Measurements from ENCODE around the gene NT5C3B.
"Not testable (repeated sequence)": the region's sequence is repeated elsewhere in the genome, so short reads cannot be mapped to it uniquely, and the experiment has no call there.

NT5C3B gene
- total RNA-seq: 11.5 to 24.2 (median 13.4) reads per million in 3 donors

DNA sequence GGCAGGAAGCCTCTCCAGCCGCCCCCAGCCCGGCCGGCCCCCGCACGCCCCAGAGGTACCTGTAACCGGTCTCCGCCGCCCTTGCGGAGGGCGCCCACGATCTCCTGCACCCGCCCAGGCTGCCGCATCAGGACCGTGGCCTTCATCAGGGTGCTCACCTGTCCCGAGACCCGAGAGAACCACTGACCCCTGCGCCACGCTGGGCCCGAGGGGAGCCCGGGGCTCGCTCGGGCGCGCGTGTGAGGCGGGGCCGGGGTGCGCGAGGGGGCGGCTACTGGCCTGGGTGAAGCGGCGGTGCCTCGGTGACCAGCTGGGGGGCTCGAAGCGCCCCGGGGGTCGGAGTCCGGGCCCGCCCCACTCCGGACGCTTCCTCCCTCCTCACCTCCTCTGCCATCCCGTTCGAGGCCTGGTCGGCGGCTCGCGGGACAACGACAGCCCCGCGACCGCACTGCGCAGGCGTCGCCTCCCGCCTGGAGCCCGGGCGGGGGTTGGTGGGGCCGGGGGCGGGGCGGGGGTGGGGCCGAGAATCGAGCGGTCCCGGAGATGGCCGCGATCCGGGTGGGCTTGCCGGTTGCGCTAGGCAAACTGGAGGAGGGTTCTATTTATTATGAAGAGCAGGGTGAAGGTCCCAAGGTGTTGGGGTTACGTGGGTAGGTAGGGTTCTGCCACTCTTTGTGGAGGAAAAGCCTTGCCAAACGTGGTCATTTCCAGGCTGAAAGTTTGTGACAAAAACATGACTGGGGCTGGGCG lies at the start of gene NT5C3B:
TSS of gene NT5C3B (minus strand) at position 433 of the 750 bp plus-strand sequence. CDS start at position 394, 39 bp downstream.
- Histone ChIP-seq H3K4me1 (ENCODE audit: control insufficient read depth, insufficient read depth, low read length, poor library complexity, severe bottlenecking) (peaks cover 11% of the 10 kb centered on the region), H3K4me3 (ENCODE audit: insufficient read depth, low read depth, low read length, poor library complexity, severe bottlenecking) (peak within 1 kb of the TSS; percentile 79), H3K27ac (ENCODE audit: insufficient read depth, low read length, poor library complexity, severe bottlenecking) (peak within 1 kb of the TSS; percentile 52), H3K9me3 (ENCODE audit: control insufficient read depth, low read length) (no peaks in the 10 kb centered on the region), H3K36me3 (ENCODE audit: control insufficient read depth, insufficient read depth, low read length) (no peaks in the 10 kb centered on the region), H3K27me3 (replicated peaks; ENCODE audit: control insufficient read depth, insufficient read depth, low read length, poor library complexity, severe bottlenecking) (no peaks in the 10 kb centered on the region)
- DNase-seq: peak in 2 of 3 donors; percentile 15 to 33

DNA sequence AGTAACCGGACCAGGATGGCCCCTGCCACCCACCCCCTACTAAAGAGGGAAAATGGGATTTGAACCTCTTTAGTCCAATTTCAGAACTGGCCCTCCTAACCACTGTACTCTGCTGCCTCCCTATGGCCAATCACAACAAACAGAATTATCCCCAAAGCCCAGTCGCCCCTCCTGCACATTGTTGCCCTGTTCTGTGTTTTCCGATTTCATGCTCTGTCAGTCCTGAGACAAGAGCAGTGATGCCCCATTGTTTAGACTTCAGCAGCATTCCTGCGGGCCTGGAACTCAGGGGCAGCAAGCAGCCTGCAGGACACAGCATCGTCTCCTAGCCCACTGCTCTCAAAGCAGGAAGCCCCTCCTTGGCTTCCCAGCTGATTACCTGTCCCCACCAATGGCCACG lies 49.7 kb upstream of the NT5C3B start:
- no peak overlapping the region for H3K27ac ChIP-seq (ENCODE audit: insufficient read depth, low read length, poor library complexity, severe bottlenecking)
- H3K9me3 ChIP-seq (ENCODE audit: control insufficient read depth, low read length): no peaks in the 10 kb centered on the region
- H3K27me3 ChIP-seq (replicated peaks; ENCODE audit: control insufficient read depth, insufficient read depth, low read length, poor library complexity, severe bottlenecking): no peaks in the 10 kb centered on the region
- H3K4me1 ChIP-seq (ENCODE audit: control insufficient read depth, insufficient read depth, low read length, poor library complexity, severe bottlenecking): no peaks in the 10 kb centered on the region
- H3K36me3 ChIP-seq (ENCODE audit: control insufficient read depth, insufficient read depth, low read length): peaks cover 68% of the 10 kb centered on the region
- no peak for DNase-seq
- H3K4me3 ChIP-seq (ENCODE audit: insufficient read depth, low read depth, low read length, poor library complexity, severe bottlenecking): no peak overlapping the region

DNA sequence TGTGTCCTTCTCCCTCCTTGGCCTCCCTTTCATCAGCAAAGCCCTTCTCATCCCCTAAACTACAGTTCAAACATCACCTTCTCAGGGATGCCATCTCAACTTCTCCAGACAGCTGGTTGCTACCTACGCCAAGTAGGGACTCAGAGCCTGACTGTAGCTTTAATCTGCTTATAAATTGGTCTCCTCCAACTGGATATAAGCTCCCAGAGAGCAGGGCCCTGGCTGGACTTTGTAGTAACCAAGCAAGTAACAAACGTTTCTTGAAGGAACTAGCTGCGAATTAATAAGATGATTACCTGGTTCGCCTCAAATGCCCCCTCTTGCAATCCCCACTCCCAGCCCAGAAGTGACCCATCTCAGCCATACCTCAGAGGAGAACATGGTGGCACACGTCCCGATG lies 46.7 kb upstream of the NT5C3B start:
- Histone ChIP-seq H3K36me3 (ENCODE audit: control insufficient read depth, insufficient read depth, low read length) (peaks cover 80% of the 10 kb centered on the region), H3K27ac (ENCODE audit: insufficient read depth, low read length, poor library complexity, severe bottlenecking) (no peak overlapping the region), H3K4me3 (ENCODE audit: insufficient read depth, low read depth, low read length, poor library complexity, severe bottlenecking) (no peak overlapping the region), H3K9me3 (ENCODE audit: control insufficient read depth, low read length) (no peaks in the 10 kb centered on the region), H3K27me3 (replicated peaks; ENCODE audit: control insufficient read depth, insufficient read depth, low read length, poor library complexity, severe bottlenecking) (no peaks in the 10 kb centered on the region), H3K4me1 (ENCODE audit: control insufficient read depth, insufficient read depth, low read length, poor library complexity, severe bottlenecking) (no peaks in the 10 kb centered on the region)
- no peak for DNase-seq

DNA sequence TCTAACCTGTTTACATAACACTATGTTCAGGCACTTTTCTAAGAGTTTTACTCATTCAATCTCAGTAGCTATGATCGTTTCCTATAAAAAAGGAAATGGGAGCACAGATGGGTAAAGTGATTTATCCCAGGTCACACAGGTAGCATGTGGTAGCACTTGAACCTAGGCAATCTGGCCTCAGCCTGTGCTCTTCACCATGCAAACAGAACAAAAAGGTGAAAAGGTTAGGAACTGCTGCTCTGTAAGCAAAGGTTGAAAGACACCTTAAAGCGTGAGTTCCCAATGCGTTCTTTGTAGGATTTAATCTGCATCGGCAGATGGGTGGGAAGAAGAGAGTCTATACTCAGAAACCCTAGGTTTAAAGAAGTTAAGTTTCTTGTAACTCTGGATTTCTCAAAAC lies 44.1 kb upstream of the NT5C3B start:
- no peaks in the 10 kb centered on the region for H3K27me3 ChIP-seq (replicated peaks; ENCODE audit: control insufficient read depth, insufficient read depth, low read length, poor library complexity, severe bottlenecking)
- no peak for DNase-seq
- H3K4me1 ChIP-seq (ENCODE audit: control insufficient read depth, insufficient read depth, low read length, poor library complexity, severe bottlenecking): no peaks in the 10 kb centered on the region
- H3K9me3 ChIP-seq (ENCODE audit: control insufficient read depth, low read length): no peaks in the 10 kb centered on the region
- no peak overlapping the region for H3K27ac ChIP-seq (ENCODE audit: insufficient read depth, low read length, poor library complexity, severe bottlenecking)
- H3K4me3 ChIP-seq (ENCODE audit: insufficient read depth, low read depth, low read length, poor library complexity, severe bottlenecking): no peak overlapping the region
- peaks cover 64% of the 10 kb centered on the region for H3K36me3 ChIP-seq (ENCODE audit: control insufficient read depth, insufficient read depth, low read length)

DNA sequence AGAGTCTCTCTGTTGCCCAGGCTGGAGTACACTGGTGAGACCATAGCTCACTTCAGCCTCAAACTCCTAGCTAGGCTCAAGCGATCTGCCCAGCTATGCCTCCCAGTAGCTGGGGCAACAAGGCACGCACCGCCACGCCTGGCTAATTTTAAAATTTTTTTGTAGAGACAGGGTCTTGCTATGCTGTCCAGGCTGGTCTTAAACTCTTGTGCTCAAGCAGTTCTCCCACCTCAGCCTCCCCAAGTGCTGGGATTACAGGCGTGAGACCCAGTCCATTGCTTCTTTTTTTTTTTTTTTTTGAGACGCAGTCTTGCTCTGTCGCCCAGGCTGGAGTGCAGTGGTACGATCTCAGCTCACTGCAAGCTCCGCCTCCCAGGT lies 38.2 kb upstream of the NT5C3B start:
- H3K36me3 ChIP-seq (ENCODE audit: control insufficient read depth, insufficient read depth, low read length): peaks cover 58% of the 10 kb centered on the region
- not testable (repeated sequence) for H3K9me3 ChIP-seq (ENCODE audit: control insufficient read depth, low read length); H3K4me1 ChIP-seq (ENCODE audit: control insufficient read depth, insufficient read depth, low read length, poor library complexity, severe bottlenecking); H3K27me3 ChIP-seq (replicated peaks; ENCODE audit: control insufficient read depth, insufficient read depth, low read length, poor library complexity, severe bottlenecking); H3K27ac ChIP-seq (ENCODE audit: insufficient read depth, low read length, poor library complexity, severe bottlenecking); DNase-seq; H3K4me3 ChIP-seq (ENCODE audit: insufficient read depth, low read depth, low read length, poor library complexity, severe bottlenecking)

DNA sequence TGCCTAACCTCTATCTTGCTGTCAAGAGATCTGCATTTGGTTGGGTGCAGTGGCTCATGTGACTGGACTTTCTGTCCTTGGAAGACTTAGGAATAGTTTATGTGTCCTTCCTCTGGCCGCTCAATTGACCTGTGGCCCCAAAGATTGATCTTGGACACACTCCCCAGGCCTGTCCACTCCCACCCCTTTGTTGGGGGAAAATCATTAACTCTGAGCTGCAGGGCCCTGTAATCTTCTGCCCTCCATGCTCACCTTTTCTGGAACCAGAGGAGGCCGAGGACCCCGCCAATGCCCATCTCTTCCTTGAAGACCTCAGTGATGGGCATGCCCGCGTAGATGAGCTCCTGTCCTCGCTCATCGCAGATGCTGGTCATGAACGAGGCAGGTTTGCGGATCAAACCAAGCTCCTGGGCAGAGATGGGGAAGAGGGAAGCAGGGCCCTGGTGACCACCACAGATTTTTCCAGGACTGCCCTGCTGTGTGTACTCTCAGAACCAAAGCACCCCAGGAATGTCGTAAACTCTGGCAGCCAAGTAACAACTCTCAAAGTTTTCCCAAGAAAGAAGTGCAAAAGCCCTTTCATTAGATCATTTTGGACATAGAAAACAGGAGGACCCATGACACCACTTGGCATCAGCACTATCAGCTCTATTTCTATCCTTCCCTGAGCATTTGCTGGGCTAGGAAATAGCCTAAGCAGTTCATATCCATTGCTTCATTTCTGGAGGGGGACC lies 37.7 kb upstream of the NT5C3B start:
- H3K27me3 ChIP-seq (replicated peaks; ENCODE audit: control insufficient read depth, insufficient read depth, low read length, poor library complexity, severe bottlenecking): no peaks in the 10 kb centered on the region
- no peaks in the 10 kb centered on the region for H3K9me3 ChIP-seq (ENCODE audit: control insufficient read depth, low read length)
- H3K4me3 ChIP-seq (ENCODE audit: insufficient read depth, low read depth, low read length, poor library complexity, severe bottlenecking): no peak overlapping the region
- H3K4me1 ChIP-seq (ENCODE audit: control insufficient read depth, insufficient read depth, low read length, poor library complexity, severe bottlenecking): no peaks in the 10 kb centered on the region
- H3K27ac ChIP-seq (ENCODE audit: insufficient read depth, low read length, poor library complexity, severe bottlenecking): no peak overlapping the region
- H3K36me3 ChIP-seq (ENCODE audit: control insufficient read depth, insufficient read depth, low read length): peaks cover 53% of the 10 kb centered on the region
- DNase-seq: no peak

DNA sequence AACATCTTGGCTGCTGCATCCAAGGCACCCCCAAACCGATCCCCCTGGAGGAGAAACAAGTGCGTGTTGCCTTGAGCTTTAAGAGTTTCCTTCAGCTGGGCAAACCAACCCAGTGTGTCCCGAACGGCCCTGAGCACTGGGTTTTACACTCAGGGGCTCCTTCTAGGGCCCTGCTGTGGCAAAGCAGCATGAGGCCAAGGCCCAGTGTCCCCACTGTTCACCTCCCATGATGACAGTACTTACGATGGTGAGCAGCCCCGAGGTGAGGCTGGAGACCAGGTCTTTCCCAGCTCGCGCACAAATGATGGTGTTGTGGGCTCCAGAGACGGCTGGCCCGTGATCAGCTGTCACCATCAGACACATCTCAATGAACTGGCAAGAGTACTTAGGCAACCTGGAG lies 35.8 kb upstream of the NT5C3B start:
- H3K9me3 ChIP-seq (ENCODE audit: control insufficient read depth, low read length): no peaks in the 10 kb centered on the region
- H3K27me3 ChIP-seq (replicated peaks; ENCODE audit: control insufficient read depth, insufficient read depth, low read length, poor library complexity, severe bottlenecking): no peaks in the 10 kb centered on the region
- no peak overlapping the region for H3K4me3 ChIP-seq (ENCODE audit: insufficient read depth, low read depth, low read length, poor library complexity, severe bottlenecking)
- DNase-seq: no peak
- no peaks in the 10 kb centered on the region for H3K4me1 ChIP-seq (ENCODE audit: control insufficient read depth, insufficient read depth, low read length, poor library complexity, severe bottlenecking)
- H3K36me3 ChIP-seq (ENCODE audit: control insufficient read depth, insufficient read depth, low read length): peaks cover 43% of the 10 kb centered on the region
- no peak overlapping the region for H3K27ac ChIP-seq (ENCODE audit: insufficient read depth, low read length, poor library complexity, severe bottlenecking)

DNA sequence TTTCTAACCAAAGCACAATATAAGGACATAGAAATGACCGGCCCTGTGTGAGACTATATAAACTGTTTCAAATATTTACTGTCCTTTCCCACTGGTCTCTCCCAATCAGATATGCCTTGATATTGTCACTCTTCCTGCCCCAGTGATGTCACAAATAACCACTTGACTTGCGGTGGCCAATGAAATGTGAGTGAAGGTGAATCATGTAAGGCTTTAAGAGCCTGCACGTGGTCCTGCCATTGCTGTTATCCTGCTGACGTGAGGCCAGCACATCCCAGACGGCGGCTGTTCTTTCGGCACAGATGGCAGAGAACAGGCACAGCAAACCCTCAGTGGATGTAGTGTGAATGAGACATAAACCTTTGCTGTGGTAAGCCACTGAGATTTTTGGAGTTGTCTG lies 34.6 kb upstream of the NT5C3B start:
- peaks cover 41% of the 10 kb centered on the region for H3K36me3 ChIP-seq (ENCODE audit: control insufficient read depth, insufficient read depth, low read length)
- no peaks in the 10 kb centered on the region for H3K4me1 ChIP-seq (ENCODE audit: control insufficient read depth, insufficient read depth, low read length, poor library complexity, severe bottlenecking)
- H3K4me3 ChIP-seq (ENCODE audit: insufficient read depth, low read depth, low read length, poor library complexity, severe bottlenecking): no peak overlapping the region
- no peak for DNase-seq
- no peaks in the 10 kb centered on the region for H3K27me3 ChIP-seq (replicated peaks; ENCODE audit: control insufficient read depth, insufficient read depth, low read length, poor library complexity, severe bottlenecking)
- H3K27ac ChIP-seq (ENCODE audit: insufficient read depth, low read length, poor library complexity, severe bottlenecking): no peak overlapping the region
- no peaks in the 10 kb centered on the region for H3K9me3 ChIP-seq (ENCODE audit: control insufficient read depth, low read length)

DNA sequence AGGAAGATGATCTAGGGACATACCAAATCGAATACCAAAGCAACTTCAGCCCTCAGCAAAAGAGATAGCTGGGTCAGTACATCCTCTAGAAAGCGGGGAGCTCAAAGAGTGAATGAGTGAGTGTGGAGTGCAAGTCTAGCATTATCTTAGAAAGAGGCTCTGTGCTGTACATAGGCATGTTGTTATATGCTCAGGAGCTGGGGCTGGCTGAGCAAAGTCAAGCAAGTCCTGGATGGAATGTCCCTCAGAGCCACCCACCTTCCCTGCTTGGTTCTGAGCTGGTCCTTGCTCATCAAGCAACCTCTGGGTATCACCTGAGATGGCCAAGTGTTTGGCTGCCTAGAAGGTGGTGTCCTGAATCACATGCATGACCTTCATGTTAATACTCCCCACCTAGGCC lies 34.1 kb upstream of the NT5C3B start:
- Histone ChIP-seq H3K27me3 (replicated peaks; ENCODE audit: control insufficient read depth, insufficient read depth, low read length, poor library complexity, severe bottlenecking) (no peaks in the 10 kb centered on the region), H3K4me3 (ENCODE audit: insufficient read depth, low read depth, low read length, poor library complexity, severe bottlenecking) (no peak overlapping the region), H3K9me3 (ENCODE audit: control insufficient read depth, low read length) (no peaks in the 10 kb centered on the region), H3K36me3 (ENCODE audit: control insufficient read depth, insufficient read depth, low read length) (peaks cover 41% of the 10 kb centered on the region), H3K27ac (ENCODE audit: insufficient read depth, low read length, poor library complexity, severe bottlenecking) (no peak overlapping the region), H3K4me1 (ENCODE audit: control insufficient read depth, insufficient read depth, low read length, poor library complexity, severe bottlenecking) (no peaks in the 10 kb centered on the region)
- no peak for DNase-seq

DNA sequence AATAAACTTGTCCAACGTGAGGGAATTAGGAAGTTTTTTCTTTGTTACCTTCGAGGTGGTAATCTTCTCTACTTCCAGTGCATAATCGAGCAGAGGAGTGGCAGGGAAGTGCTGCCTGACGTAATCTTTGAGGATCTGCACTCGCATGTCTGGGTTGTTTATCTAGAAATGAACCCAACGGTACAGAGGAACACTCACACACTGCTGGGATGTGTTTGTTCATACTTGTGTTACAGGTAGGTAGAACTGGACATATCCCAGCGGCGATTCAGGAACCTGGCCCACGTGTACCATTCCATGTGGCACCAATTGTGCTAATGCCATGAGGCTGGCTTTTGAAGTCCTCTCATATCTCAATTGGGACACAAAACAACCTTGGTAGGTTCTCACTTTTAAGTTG lies 33.4 kb upstream of the NT5C3B start:
- DNase-seq: no peak
- Histone ChIP-seq H3K27me3 (replicated peaks; ENCODE audit: control insufficient read depth, insufficient read depth, low read length, poor library complexity, severe bottlenecking) (no peaks in the 10 kb centered on the region), H3K9me3 (ENCODE audit: control insufficient read depth, low read length) (no peaks in the 10 kb centered on the region), H3K27ac (ENCODE audit: insufficient read depth, low read length, poor library complexity, severe bottlenecking) (no peak overlapping the region), H3K4me3 (ENCODE audit: insufficient read depth, low read depth, low read length, poor library complexity, severe bottlenecking) (no peak overlapping the region), H3K36me3 (ENCODE audit: control insufficient read depth, insufficient read depth, low read length) (peaks cover 38% of the 10 kb centered on the region), H3K4me1 (ENCODE audit: control insufficient read depth, insufficient read depth, low read length, poor library complexity, severe bottlenecking) (no peaks in the 10 kb centered on the region)

All from effector memory CD4-positive, alpha-beta T cell (primary cell).